GM19043 (cell line): ENCODE data around the gene ABCD3.
"Not testable (repeated sequence)": the region's sequence is repeated elsewhere in the genome, so short reads cannot be mapped to it uniquely, and the experiment has no call there.

Source experiments
- ATAC-seq: cut with Tn5 transposase; IDR thresholded peaks from one replicate; pipeline ENCODE4 v1.9.1; 2021; ENCODE audit warnings: low read depth; ENCODE audit not compliant: unreplicated experiment

Gene ABCD3

DNA sequence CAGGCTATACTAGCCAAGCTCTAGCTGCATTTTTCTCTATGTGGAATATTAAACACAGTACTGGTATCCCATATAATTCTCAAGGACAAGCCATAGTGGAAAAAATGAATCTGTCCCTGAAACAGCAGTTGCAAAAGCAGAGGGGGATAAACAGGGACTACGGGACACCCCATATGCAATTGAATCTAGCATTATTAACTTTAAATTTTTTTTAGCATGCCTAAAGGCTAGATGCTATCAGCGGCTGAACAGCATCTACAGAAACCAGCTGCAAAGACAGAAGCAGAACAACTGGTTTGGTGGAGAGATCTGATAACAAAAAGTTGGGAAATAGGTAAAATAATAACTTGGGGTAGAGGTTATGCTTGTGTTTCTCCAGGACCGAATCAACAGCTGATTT, 30.6 kb downstream of the ABCD3 start:
- not testable (repeated sequence) for ATAC-seq

DNA sequence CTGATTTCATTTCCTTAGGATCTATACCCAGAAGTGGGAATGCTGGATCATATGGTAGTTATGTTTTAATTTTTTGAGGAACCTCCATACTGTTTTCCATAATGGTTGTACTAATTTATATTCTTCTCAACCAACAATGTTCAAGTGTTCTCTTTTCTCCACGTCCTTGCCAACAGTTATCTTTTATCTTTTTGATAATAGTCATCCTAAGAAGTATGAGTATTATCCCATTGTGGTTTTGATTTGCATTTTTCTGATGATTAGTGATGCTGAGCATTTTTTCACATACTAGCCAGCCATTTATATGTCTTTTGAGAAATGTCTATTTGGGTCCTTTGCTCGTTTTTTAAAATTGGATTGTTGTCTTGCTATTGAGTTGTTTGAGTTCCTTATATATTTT, 38.5 kb downstream of the ABCD3 start:
- no peak for ATAC-seq

DNA sequence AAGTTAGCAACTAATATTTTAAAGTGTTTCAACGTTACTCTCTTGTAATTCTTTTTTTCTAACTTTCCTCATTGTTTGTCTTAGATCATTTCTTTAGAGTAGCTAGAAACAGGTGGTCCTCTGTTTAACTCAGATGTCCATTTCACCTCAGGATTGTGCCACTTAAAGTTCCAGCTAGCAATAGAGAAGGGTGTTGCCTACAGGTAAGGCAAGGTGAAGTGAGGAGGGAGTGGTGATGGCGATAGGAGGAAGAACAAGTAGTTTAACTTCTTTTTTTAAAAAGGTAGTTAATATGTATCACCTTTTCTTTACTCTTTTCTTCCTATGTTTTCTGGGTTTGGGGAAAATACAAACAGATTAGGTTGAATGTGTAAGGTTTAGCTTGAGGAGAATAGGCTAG, 44.4 kb downstream of the ABCD3 start:
- no peak for ATAC-seq

DNA sequence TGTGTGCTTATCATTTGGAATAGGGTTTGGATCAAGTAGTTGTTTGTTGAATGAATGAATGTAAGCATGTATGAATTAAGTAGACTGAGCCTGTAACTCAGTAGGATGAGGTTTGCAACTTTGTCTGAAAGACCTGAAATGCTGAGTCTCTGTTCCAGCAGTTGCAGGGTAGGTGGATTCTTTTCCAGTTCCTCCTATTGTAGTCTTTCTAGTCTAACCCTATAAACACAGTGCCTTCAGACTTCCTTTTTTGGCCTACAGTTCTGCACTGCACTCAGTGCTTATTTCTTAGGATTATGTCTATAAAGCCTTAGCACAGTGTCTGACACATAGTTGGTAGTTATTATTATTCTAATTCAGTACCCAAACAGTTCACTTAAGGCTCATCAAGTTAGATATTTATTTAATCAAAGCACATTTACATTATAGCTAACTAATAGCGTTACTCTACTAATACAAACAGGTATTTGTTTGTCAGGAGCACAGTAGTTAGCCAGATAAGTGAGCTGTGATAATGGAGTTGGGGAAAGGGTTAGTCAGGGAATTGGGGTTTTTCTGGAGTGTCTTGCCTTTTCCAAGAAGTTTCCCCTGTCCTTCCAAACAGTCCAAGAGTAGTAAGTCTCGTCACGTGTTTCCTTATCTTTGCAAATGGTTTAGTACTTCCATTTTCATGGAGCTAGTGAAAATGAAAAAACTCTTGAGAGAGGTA, 45.0 kb downstream of the ABCD3 start:
- ATAC-seq: no peak

DNA sequence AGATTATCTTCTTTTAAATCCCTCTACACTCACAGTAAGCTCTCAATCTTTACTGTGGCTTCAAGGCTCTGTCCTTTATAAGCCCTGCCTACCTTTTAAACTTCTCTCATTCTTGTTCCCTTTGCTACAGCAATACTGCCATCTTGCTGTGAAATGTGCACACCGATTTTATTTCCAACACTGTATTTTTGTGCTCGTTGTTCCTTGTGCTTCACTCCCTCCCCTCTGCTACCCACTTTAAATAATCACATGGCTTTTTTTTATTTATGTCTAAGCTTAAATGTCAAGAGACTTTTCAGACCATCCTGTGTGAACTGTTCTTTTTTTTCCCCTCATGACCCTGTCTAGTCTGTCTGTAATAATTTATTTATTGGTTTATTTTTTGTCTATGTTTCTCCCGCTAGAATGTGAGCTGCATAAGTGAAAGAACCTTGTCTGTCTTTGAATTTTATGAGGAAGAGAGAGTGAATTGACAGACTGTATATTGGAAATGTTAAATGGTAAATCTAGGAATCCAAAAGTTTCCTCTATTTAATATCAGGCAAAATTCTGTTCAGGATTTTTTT, 45.7 kb downstream of the ABCD3 start:
- ATAC-seq: no peak

DNA sequence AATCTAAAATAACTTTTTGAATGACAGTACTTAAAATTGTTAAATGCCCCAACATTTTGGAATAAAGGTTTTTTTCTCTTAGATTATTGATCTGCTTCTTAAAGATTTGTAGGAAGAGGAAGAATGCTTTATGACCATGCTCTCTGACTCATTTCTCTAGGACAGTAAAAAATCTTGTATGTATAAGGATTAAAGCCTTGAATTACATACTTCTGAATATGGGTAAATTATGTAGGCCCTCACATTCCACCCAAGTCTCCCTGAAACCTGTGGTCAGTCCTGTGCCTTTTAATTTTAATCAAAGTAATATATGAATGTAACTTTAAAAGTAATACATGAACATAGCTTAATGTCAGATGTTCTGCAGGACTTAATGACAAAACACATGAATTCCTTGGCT, 50.5 kb downstream of the ABCD3 start:
- ATAC-seq: no peak

DNA sequence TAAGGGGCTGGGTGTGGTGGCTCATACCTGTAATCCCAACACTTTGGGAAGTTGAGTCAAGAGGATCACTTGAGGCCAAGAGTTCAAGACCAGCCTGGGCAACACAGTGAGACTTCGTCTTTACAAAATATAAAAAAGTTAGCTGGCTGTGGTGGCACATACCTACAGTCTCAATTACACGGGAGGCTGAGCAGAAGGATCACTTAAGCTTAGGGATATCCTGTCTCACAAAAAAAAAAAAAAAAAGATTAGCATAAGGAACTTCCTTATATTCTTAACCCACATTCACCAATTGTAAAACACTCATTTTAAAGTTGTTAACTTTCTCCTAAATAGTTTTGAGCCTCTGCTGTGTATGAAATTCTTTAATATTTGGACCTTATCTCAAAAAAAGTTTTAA, 53.1 kb downstream of the ABCD3 start:
- ATAC-seq: no peak

DNA sequence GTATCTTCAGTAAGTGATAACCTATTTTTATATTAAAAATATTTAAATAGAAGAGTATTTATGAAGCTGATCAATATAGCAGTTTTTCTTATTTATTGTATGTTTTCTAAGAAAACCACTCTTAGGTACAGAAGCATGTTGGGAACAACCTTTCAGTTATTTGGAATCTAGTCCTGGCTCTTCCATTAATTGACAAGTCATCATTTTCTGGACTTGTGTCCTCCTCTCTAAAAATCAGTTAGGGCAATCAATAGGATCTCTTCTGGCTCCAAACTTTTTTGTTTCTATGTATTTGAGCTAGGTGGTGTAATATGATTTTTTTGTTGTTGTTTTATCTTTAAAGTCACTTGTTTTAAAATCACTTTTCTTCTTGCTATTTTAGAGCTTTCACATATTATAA, 57.0 kb downstream of the ABCD3 start:
- no peak for ATAC-seq

DNA sequence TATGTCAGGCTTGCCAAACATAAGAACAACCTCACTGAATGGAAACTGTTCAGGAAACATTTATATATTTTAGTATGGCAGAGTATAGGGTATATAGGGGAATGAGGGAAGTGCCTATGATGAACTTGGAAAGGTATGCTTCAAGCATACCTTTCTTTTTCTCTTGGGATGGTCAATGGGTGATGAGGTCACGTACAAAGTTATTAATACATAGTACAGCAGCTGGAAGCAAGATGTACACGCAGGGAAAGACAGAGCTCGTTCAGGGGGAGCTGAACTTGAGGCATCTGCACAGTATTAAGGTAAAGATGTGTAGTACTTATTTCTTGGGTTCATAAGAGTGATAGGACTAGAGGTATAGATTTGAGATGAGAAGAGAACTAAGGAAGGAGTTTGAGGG, 61.5 kb downstream of the ABCD3 start:
- no peak for ATAC-seq

DNA sequence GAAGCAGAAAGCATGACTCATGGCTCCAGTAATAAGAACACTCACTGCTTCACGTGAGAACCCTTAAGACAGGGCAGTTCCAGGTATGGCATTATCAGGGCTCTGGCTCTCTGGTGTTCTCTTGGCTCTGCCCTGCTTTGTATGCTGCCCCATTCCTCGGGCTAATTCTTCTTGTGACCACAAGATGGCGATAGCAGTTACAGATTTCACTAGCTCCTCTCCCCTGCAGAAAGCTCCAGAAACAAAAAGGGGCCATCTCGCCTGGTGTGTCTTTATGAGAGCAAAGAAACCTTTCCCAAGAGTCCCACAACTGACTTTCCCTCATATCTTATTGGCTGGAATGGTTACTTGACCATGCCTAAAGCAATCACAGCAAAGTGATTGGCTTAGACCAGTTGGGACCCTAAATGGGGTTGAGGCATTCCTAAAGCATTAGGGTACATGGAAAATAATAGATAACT, 63.3 kb downstream of the ABCD3 start:
- peak; percentile 94 for ATAC-seq

DNA sequence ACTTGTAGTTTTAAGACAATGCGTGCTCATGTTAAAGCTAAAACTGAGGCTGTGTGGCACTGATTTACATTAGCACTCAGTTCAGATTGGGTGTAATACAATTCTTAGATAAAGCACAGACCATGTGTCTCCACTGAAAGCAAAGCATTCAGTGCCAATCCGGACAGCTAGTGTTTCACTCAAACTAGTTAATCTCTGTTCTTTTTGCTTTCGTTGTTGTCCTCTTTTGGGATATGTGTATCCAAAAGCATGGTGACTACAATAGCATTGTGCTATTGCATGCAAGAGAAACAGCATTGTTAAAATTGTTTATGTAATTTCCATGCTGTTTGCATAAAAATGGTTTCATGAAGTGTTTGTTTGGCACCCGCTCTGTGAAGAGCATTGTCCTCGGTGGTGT, 68.8 kb downstream of the ABCD3 start:
- ATAC-seq: no peak

DNA sequence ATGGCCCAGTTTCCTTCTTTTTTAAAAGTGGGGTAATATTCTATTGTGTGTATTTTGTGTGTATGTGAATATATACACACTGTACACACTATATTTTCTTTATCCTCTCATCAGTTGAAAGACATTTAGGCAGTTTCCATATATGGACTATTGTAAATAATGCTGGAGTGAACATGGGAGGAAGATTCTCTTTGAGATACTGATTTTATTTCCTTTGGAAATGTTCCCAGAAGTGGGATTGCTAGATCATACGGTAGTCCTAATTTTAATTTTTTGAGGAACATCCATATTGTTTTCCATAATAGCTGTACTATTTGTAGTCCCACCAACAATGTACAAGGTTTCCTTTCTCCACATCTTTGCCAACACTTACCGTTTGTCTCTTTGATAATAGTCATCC, 72.4 kb downstream of the ABCD3 start:
- ATAC-seq: no peak

DNA sequence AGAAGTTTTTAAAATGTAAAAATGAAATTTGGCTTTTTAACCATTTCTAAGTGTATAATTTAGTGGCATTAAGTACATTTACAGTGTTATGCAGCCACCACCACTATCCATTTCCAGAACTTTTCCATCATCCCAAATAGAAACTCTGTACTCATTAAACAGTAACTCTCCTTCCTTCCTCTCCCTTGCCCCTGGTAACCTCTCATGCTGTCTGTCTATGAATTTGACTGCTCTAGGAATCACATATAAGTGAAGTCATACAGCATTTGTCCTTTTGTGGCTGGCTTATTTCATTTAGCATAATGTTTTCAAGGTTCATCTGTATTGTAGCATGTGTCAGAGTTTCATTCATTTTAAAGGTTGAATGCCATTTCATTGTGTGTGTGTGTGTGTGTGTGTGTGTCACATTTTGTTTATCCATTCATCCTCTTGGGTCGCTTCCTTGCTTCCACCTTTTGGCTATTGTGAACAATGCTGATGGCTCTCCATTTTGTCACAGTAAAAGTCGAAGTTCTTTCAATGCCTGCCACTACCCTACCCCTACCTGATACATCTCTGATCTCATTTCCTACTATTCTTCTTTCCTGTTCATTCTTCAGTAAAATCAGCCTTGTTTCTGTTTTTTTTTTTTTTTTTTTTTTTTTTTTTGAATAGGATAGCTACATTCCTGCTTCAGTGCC, 78.0 kb downstream of the ABCD3 start:
- ATAC-seq: no peak

DNA sequence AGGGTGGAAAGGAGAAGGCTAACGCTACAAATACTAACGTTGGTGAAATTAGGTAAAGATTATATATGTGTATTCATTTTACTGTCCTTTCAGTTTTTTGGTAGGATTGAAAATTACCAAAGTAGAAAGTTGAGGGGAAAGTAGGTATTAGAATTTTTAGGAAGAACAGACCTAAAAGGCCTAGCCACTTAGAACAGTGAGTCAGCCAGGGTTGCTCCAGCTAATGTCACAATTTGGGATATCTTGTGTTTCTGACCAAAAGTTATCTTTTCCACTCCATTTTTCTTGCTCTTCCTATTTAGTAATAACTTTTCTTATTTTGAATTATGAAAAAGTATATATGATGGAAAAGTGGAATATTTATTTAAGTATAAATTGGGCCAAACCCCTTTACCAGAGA, 83.2 kb downstream of the ABCD3 start:
- no peak for ATAC-seq

DNA sequence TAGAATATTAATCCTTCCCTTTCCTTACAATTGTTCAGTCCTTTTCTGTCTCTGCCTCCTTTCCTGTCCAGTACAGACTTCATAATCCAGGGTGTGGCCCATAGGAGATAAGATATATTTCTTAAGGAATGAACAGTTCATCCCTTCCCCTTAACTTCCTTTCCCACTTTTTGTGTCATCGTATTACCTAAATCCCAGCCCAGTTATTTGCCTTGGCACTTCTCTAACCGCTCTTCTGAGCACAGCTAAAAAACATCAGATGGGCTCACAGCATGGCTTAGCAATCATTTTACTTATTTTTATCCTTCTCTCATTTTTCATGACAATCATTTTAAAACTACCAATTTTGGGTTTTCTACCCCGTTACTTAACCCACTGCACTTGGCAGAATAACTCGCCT, 83.7 kb downstream of the ABCD3 start:
- ATAC-seq: no peak

DNA sequence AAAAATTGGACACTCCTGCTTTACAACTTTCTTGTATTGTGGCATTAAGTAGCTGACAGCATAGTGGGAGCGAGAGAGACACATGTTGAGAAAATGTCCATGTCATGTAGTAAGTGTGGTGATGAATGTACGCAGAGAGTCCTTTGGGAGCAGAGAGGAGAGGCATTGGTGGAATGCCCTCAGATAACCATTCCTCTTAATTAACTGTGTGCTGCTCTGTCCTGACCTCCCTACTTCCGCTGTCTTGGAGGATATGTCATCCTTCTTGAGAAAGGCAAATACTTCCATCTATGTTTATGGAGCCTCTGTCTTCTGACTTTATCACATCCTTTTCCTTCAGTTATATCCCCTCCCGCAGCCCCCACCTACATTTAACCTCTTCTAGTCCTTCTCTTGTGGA, 85.0 kb downstream of the ABCD3 start:
- ATAC-seq: no peak

DNA sequence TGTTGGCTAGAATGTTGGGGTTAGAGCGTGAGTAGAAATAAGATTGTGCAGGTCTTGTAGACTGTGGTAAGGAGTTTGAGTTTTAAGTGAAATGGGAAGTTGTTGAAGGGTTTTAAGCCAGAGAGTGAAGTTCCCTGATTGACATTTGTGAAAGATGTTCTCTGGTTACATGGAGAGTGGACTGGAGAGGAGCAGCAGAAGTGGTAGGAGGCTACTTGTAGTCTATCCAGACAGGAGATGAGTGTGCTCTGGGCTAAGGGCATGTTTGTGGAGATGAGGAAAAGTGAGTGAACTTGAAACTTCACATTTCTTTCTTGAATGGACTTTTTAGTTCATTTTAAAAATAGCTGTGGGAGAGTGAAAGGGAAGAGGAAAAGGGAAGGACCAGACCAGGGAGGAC, 86.4 kb downstream of the ABCD3 start:
- no peak for ATAC-seq

DNA sequence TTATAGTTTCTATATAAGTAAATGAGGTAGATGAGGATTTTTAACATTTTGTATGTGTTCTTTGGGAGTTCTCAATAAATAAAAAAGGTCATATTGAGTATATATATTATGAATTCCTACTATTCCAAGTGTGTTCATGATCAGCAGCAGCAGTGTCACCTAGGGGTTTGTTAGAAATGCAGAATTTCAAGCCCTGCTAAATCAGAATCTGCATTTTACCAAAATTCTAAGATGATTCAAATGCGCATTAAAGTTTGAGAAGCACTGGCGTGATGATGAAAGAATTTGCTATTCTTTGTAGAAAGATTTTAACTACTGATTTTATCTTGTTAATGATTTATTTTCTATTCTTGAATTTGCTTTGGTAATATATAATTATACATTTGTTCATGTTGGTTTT, 94.6 kb downstream of the ABCD3 start:
- ATAC-seq: no peak

DNA sequence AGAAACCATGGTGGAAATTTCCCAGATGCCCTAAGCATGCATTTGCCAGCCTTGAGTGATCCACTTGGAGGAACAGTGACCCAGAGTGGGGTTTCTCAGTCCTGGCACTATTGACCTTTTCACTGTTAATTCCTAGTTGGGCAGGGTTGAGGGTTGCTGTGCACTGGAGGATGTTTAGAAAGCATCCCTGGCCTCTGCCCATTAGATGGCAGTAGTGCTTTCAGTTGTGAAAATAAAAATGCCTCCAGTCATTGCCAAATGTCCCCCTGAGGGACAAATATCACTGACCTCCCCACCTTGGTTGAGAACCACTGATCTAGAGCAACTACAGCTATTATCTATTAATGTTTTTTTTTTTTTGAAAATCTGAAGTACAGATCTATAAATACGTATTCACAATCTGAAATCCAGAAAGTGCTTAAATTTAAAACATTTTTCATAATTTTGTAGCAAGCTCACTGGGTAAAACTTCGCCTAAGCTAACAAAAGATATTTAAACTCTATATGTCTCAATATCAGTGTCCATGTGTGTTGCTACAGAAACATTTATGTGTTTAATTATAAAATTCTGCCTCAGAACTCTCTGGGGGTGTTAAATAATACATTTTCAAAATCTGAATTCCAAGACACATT, 96.0 kb downstream of the ABCD3 start:
- ATAC-seq: peak; percentile 49

DNA sequence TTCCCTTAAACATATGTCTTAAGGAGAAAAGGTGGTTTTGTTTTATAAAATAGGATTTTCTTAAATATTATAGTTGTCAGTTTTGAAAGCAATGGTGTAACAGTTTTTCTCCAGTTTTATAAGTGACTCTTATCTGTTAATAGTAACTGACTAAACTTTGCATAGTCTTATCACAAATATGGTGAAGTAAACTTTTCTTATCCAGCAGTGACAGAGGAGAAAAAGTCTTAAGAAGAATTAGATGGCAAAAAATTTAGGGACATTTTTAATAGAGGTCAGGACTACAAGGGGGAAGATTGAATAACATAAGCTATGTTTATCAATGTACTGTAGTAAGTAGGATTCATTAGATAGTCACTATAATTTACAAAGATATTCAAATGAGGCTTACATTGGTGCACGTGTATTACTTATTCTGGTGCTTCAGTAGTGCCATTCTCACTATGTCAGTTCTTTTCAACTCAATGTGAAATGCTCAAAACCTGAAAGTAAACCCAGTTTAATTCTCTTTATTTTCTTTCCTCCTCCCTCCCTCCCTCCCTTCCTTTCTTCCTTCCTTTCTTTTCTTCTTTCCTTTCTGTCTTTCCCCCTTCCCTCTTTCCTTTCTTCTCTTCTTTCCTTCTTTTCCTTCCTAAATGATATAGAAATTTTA, 97.2 kb downstream of the ABCD3 start:
- ATAC-seq: no peak

DNA sequence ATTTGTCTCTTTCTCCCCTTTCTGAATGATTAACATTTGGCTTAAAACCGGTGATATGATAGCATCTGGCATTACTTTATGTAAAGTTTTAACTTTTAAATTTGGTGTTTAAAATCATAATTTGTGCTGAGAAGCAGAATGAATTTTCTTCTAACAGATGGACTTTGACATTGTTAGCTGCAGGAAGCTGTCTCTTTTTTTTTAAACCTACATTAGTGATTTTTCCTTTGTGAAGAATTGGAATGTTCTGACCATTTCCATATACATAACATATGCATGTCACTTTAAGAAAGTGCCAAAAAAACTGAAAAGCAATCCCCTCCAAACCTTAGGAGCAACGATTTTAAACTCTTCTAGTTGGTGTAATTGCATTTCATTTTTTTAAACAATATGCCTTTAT, 101.2 kb downstream of the ABCD3 start:
- ATAC-seq: no peak
